ENCODE results near the gene RRP1B. TPM values are rescaled to one million over a fixed set of nuclear protein-coding genes. Genes with fewer than 3 reads are reported as not detected.

Gene RRP1B
- total and polyA plus RNA-seq, 9 of the 15 experiments (the other 6 are each of a cell fraction or from before 2014, with no cell fraction given): 6.8 to 66.6 (median 41.9) TPM

DNA sequence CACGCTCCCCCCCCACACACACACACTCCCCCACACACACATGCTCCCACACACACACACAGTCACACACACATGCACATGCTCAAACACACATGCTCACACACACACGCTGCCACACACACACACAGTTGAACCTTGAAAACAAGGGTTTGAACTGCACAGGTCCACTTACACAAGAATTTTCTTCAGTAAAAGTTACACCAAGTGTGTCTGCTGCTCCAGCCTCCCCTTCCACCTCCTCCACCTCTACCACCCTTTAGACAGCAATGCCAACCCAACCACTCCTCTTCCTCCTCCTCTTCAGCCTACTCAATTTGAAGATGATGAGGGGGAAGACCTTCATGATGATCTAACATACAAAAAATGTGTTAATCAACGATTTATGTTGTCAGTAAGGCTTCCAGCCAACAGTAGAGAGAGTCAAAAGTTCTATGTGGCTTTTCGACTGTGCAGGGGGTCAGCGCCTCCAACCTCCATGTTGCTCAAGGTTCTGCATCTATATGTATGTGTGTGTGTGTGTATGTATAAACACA lies 26.9 kb upstream of the RRP1B start:
- H3K27ac ChIP-seq (ENCODE audit: extremely low read depth, low read depth, low read length): no peak overlapping the region
- FAIRE-seq (no peak), ATAC-seq (no peak), DNase-seq (ENCODE audit: extremely low read depth in 1 of 4, low spot score in 3 of 4) (no peak)
- H3K36me3 ChIP-seq (ENCODE audit: control insufficient read depth, insufficient read depth, low read length): no peaks in the 10 kb centered on the region
- 0% methylated on average over 5 of the region's 5 CpGs for WGBS (ENCODE audit: insufficient coverage, low coverage, missing lambda C conversion rate)
- H3K4me3 ChIP-seq: no peak overlapping the region
- ChIA-PET CTCF (ENCODE audit: low intra/inter-chr PET ratio) (no interaction called here), POLR2A (no interaction called here)
- no peak overlapping the region for H3K9ac ChIP-seq (ENCODE audit: insufficient read depth in 1 of 2, low read depth in 2 of 2, low read length in 2 of 2)
- no peaks in the 10 kb centered on the region for H3K9me1 ChIP-seq (ENCODE audit: control insufficient read depth, insufficient read depth, low read length)
- BruUV-seq (replicated peaks): no TSS peak
- no peaks in the 10 kb centered on the region for H3K79me2 ChIP-seq (ENCODE audit: control insufficient read depth, insufficient read depth, low read length)
- TF ChIP-seq SMARCE1 (IDR thresholded peaks at IDR 0.05) (no peak), RBM15 (IDR thresholded peaks at IDR 0.05; ENCODE audit: insufficient read depth, low read length) (no peak), EP400 (IDR thresholded peaks at IDR 0.05) (no peak), PML (IDR thresholded peaks at IDR 0.05; ENCODE audit: low read length) (no peak), ZNF76 (CRISPR knock-in tag; IDR thresholded peaks at IDR 0.05; ENCODE audit: borderline replicate concordance) (no peak), PYGO2 (tag; IDR thresholded peaks at IDR 0.05) (no peak), NUFIP1 (IDR thresholded peaks at IDR 0.05; ENCODE audit: partially characterized antibody) (no peak), FOXA3 (CRISPR knock-in tag; conservative IDR thresholded peaks at IDR 0.05 in 1 of 2, IDR thresholded peaks at IDR 0.05 in 1 of 2) (no peak), TAF7 (tag; IDR thresholded peaks at IDR 0.05) (no peak), PRDM10 (IDR thresholded peaks at IDR 0.05; ENCODE audit: partially characterized antibody) (no peak), SLC30A9 (CRISPR knock-in tag; IDR thresholded peaks at IDR 0.05) (no peak), NR1H2 (CRISPR knock-in tag; IDR thresholded peaks at IDR 0.05) (no peak), ZNF165 (CRISPR knock-in tag; IDR thresholded peaks at IDR 0.05; ENCODE audit: borderline replicate concordance) (no peak), CBFA2T2 (conservative IDR thresholded peaks at IDR 0.05) (no peak), KAT8 (IDR thresholded peaks at IDR 0.05; ENCODE audit: low read depth) (no peak), PHB2 (IDR thresholded peaks at IDR 0.05; ENCODE audit: low read depth) (no peak), FOSL1 (tag; conservative IDR thresholded peaks at IDR 0.05) (no peak)
- H3K27me3 ChIP-seq (ENCODE audit: control insufficient read depth in 2 of 2, insufficient read depth in 2 of 2, low read length in 2 of 2): peaks cover 2 to 18% of the 10 kb centered on the region in 2 experiments; a peak in 4 of 5 replicates
- intact Hi-C loops (cut with micrococcal nuclease) (no loop called here), in situ Hi-C loops (cut with MboI) (loop anchor here (25.0 kb wide), 1 partner anchor 470 kb away; the partner anchor contains the start of gene CRYAA)
- H3K4me1 ChIP-seq (replicated peaks in 1 of 2; ENCODE audit: control insufficient read depth in 2 of 2, insufficient read depth in 2 of 2, low read length in 2 of 2): no peaks in the 10 kb centered on the region
- H3K9me3 ChIP-seq (replicated peaks; ENCODE audit: control insufficient read depth, insufficient read depth, low read depth, low read length): no peaks in the 10 kb centered on the region
- H2AFZ ChIP-seq (ENCODE audit: low read depth, low read length): no peak overlapping the region
- no peaks in the 10 kb centered on the region for H4K20me1 ChIP-seq (replicated peaks; ENCODE audit: control insufficient read depth, insufficient read depth, low read length)
- H3K4me2 ChIP-seq (ENCODE audit: insufficient read depth, low read length): no peak overlapping the region

All from K562 (cell line).